Common myeloid progenitor, CD34-positive (primary cell): ENCODE results near the gene ZGRF1.

ENCODE experiments used
- CTCF ChIA-PET: fragments of 350-600 bp; sonication (Branson Sonifier 250); formaldehyde crosslinking; loops from one replicate; lab custom pipeline; 2021; ENCODE audit warnings: antibody characterized with exemption; lab: Charles Lee
- POLR2A ChIA-PET: fragments of 350-600 bp; sonication (Branson Sonifier 250); formaldehyde crosslinking; loops from one replicate; lab custom pipeline; 2021; ENCODE audit warnings: antibody characterized with exemption; lab: Charles Lee
- DNase-seq, 3 donors: peaks; one replicate each; pipeline versions ENCODE4 v3.0.0 to v3.0.0-alpha.2; 2013
- H3K27ac ChIP-seq, 2 experiments: 1 replicate in 1 of 2; 2 replicates in 1 of 2; pipeline ENCODE4 v1.7.0; 2013; ENCODE audit warnings: inconsistent platforms in 2 of 2, low read length in 2 of 2, mild to moderate bottlenecking in 2 of 2, low read depth in 1 of 2, moderate library complexity in 1 of 2; ENCODE audit not compliant: severe bottlenecking in 2 of 2, insufficient read depth in 1 of 2, poor library complexity in 1 of 2
- H3K27me3 ChIP-seq, 5 experiments: replicated peaks in 2 of 5; 1 replicate in 3 of 5; 2 replicates in 2 of 5; pipeline versions ENCODE4 v1.6.1 to v1.7.0; 2013; ENCODE audit warnings: low read length in 4 of 5, mild to moderate bottlenecking in 2 of 5, moderate library complexity in 2 of 5, inconsistent platforms in 1 of 5; ENCODE audit not compliant: insufficient read depth in 5 of 5, control insufficient read depth in 4 of 5
- H3K36me3 ChIP-seq, 4 experiments: 1 replicate in 2 of 4; 2 replicates in 2 of 4; pipeline versions ENCODE4 v1.6.1 to v1.7.0; 2013; ENCODE audit warnings: low read length in 3 of 4, control low read depth in 1 of 4, mild to moderate bottlenecking in 1 of 4; ENCODE audit not compliant: control insufficient read depth in 4 of 4, insufficient read depth in 4 of 4
- H3K4me1 ChIP-seq, 4 experiments: 1 replicate in 3 of 4; 2 replicates in 1 of 4; pipeline versions ENCODE4 v1.6.1 to v1.7.1; 2013; ENCODE audit warnings: low read length in 3 of 4, mild to moderate bottlenecking in 3 of 4, control low read depth in 1 of 4, inconsistent platforms in 1 of 4, moderate library complexity in 1 of 4; ENCODE audit not compliant: control insufficient read depth in 4 of 4, insufficient read depth in 4 of 4; ENCODE audit errors: control extremely low read depth in 1 of 4
- H3K4me3 ChIP-seq, 7 experiments: 1 replicate in 4 of 7; 2 replicates in 3 of 7; pipeline versions ENCODE4 v1.5.1 to v1.7.0; 2013; ENCODE audit warnings: mild to moderate bottlenecking in 7 of 7, low read length in 6 of 7, moderate library complexity in 6 of 7, inconsistent platforms in 2 of 7, low read depth in 2 of 7, control low read depth in 1 of 7; ENCODE audit not compliant: insufficient read depth in 4 of 7, control insufficient read depth in 1 of 7; ENCODE audit errors: extremely low read depth in 1 of 7
- H3K9me3 ChIP-seq, 5 experiments: 1 replicate in 4 of 5; 2 replicates in 1 of 5; pipeline versions ENCODE4 v1.6.1 to v1.7.1; 2013; ENCODE audit warnings: low read length in 4 of 5, mild to moderate bottlenecking in 2 of 5, inconsistent platforms in 1 of 5, low read depth in 1 of 5, moderate library complexity in 1 of 5; ENCODE audit not compliant: control insufficient read depth in 4 of 5, insufficient read depth in 2 of 5; ENCODE audit errors: control extremely low read depth in 1 of 5
- WGBS: methylation state at CpG from one replicate; pipeline ENCODE4 v1.1.5; 2013; ENCODE audit not compliant: insufficient coverage; 5-methylcytosine and 5-hydroxymethylcytosine counted together

The ZGRF1 gene

GRCh38 chr4:112511093-112511802, 125.5 kb downstream of the ZGRF1 start:
- Histone ChIP-seq H3K27me3 (peaks cover 38 to 97% (median 69%) of the 10 kb centered on the region in 5 experiments), H3K4me1 (peaks cover 0 to 40% (median 35%) of the 10 kb centered on the region in 4 experiments), H3K27ac (no peak overlapping the region), H3K36me3 (no peaks in the 10 kb centered on the region), H3K4me3 (peak overlapping the region in 1 of 7 experiments; percentile 5), H3K9me3 (peaks cover 0 to 2% (median 0%) of the 10 kb centered on the region in 5 experiments)
- ChIA-PET POLR2A (interaction anchor here (0.7 kb wide), 1 partner anchor 9 kb away, joined by 3 read pairs; no protein-coding TSS in a partner anchor), CTCF (interaction anchor here (2.1 to 4.4 kb wide), 2 partner anchors 11 to 12 kb away, joined by 19 to 27 read pairs; no protein-coding TSS in a partner anchor)
- peak in 1 of 3 donors; percentile 35 for DNase-seq
- WGBS, result 9% methylated on average over 33 of the region's 40 CpGs

- H3K9me3 ChIP-seq, result peaks cover 0 to 2% (median 0%) of the 10 kb centered on the region in 5 experiments
- ChIA-PET POLR2A (interaction anchor here (0.7 kb wide), 1 partner anchor 8 kb away, joined by 3 read pairs; no protein-coding TSS in a partner anchor), CTCF (interaction anchor here (1.0 to 4.4 kb wide), 3 partner anchors 10 to 182 kb away, joined by 3 to 27 read pairs (median 8); no protein-coding TSS in a partner anchor)
- H3K27ac ChIP-seq, result no peak overlapping the region
- peaks cover 40 to 97% (median 70%) of the 10 kb centered on the region in 5 experiments for H3K27me3 ChIP-seq
- WGBS, result 2% methylated on average over 23 of the region's 34 CpGs
- H3K4me1 ChIP-seq, result peaks cover 0 to 33% (median 29%) of the 10 kb centered on the region in 4 experiments
- H3K36me3 ChIP-seq, result no peaks in the 10 kb centered on the region
- H3K4me3 ChIP-seq, result peak overlapping the region in 1 of 7 experiments; percentile 13
- peak in 1 of 3 donors; percentile 37 for DNase-seq
Measured at GRCh38 chr4:112510291-112511092, 126.2 kb downstream of the ZGRF1 start.

- peaks cover 0 to 2% (median 0%) of the 10 kb centered on the region in 5 experiments for H3K9me3 ChIP-seq
- no peak overlapping the region for H3K27ac ChIP-seq
- ChIA-PET POLR2A (no interaction called here), CTCF (interaction anchor here (0.7 to 4.4 kb wide), 4 partner anchors 11 to 185 kb away, joined by 3 to 27 read pairs (median 6); no protein-coding TSS in a partner anchor)
- WGBS, result 3% methylated on average over 32 of the region's 46 CpGs
- H3K4me1 ChIP-seq, result peaks cover 0 to 23% (median 19%) of the 10 kb centered on the region in 4 experiments
- peak in 1 of 3 donors; percentile 50 for DNase-seq
- peak overlapping the region in 1 of 7 experiments; percentile 45 for H3K4me3 ChIP-seq
- H3K36me3 ChIP-seq, result no peaks in the 10 kb centered on the region
- peaks cover 42 to 96% (median 70%) of the 10 kb centered on the region in 5 experiments for H3K27me3 ChIP-seq
Measured at GRCh38 chr4:112509243-112510141, 127.2 kb downstream of the ZGRF1 start.

GRCh38 chr4:112508356-112508755, 128.4 kb downstream of the ZGRF1 start:
- CTCF ChIA-PET, result interaction anchor here (4.4 kb wide), 1 partner anchor 15 kb away, joined by 27 read pairs; no protein-coding TSS in a partner anchor
- peaks cover 34 to 96% (median 65%) of the 10 kb centered on the region in 5 experiments for H3K27me3 ChIP-seq
- H3K4me1 ChIP-seq, result peaks cover 0 to 19% (median 16%) of the 10 kb centered on the region in 4 experiments
- peaks cover 0 to 2% (median 0%) of the 10 kb centered on the region in 5 experiments for H3K9me3 ChIP-seq
- no peak for DNase-seq
- H3K36me3 ChIP-seq, result no peaks in the 10 kb centered on the region
- POLR2A ChIA-PET, result interaction anchor here (0.7 kb wide), 1 partner anchor 255 kb away, joined by 3 read pairs; no protein-coding TSS in a partner anchor
- H3K4me3 ChIP-seq, result no peak overlapping the region
- WGBS, result 10% methylated on average over 5 of the region's 6 CpGs
- H3K27ac ChIP-seq, result no peak overlapping the region

GRCh38 chr4:112504807-112505206, 131.9 kb downstream of the ZGRF1 start:
- Histone ChIP-seq H3K9me3 (no peaks in the 10 kb centered on the region), H3K27ac (no peak overlapping the region), H3K4me3 (no peak overlapping the region), H3K36me3 (no peaks in the 10 kb centered on the region), H3K27me3 (peaks cover 24 to 83% (median 48%) of the 10 kb centered on the region in 5 experiments), H3K4me1 (peaks cover 0 to 7% (median 4%) of the 10 kb centered on the region in 4 experiments)
- whole genome bisulfite sequencing, result 90% methylated on average over 2 of the region's 4 CpGs
- DNase-seq, result no peak
- ChIA-PET CTCF (no interaction called here), POLR2A (interaction anchor here (0.6 kb wide), 1 partner anchor 1789 kb away, joined by 3 read pairs; no protein-coding TSS in a partner anchor)

- ChIA-PET POLR2A (no interaction called here), CTCF (interaction anchor here (1.7 kb wide), 1 partner anchor 21 kb away, joined by 6 read pairs; no protein-coding TSS in a partner anchor)
- DNase-seq, result no peak
- H3K36me3 ChIP-seq, result no peaks in the 10 kb centered on the region
- H3K27ac ChIP-seq, result no peak overlapping the region
- 95% methylated on average over 4 of the region's 5 CpGs for WGBS
- no peaks in the 10 kb centered on the region for H3K4me1 ChIP-seq
- peaks cover 8 to 64% (median 30%) of the 10 kb centered on the region in 5 experiments for H3K27me3 ChIP-seq
- H3K4me3 ChIP-seq, result no peak overlapping the region
- H3K9me3 ChIP-seq, result no peaks in the 10 kb centered on the region
Measured at GRCh38 chr4:112502871-112503270, 133.8 kb downstream of the ZGRF1 start.
